ENCODE results near the gene CFLAR.

- TF ChIP-seq, protein P1, sequence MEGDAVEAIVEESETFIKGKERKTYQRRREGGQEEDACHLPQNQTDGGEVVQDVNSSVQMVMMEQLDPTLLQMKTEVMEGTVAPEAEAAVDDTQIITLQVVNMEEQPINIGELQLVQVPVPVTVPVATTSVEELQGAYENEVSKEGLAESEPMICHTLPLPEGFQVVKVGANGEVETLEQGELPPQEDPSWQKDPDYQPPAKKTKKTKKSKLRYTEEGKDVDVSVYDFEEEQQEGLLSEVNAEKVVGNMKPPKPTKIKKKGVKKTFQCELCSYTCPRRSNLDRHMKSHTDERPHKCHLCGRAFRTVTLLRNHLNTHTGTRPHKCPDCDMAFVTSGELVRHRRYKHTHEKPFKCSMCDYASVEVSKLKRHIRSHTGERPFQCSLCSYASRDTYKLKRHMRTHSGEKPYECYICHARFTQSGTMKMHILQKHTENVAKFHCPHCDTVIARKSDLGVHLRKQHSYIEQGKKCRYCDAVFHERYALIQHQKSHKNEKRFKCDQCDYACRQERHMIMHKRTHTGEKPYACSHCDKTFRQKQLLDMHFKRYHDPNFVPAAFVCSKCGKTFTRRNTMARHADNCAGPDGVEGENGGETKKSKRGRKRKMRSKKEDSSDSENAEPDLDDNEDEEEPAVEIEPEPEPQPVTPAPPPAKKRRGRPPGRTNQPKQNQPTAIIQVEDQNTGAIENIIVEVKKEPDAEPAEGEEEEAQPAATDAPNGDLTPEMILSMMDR (IDR thresholded peaks at IDR 0.05; ENCODE audit: low read depth, low read length, poor library complexity, severe bottlenecking), result no peak
- no peak for TF ChIP-seq EZH2phosphoT487 (IDR thresholded peaks at IDR 0.05; ENCODE audit: borderline replicate concordance, low read length)
Observed at GRCh38 chr2:201191132-201191875, 75.3 kb downstream of the CFLAR start.

Data from DOHH2 (cell line).